ENCODE measurements around the gene MT4.
A peak's percentile ranks its signal among the peaks of the same experiment; 100 is the strongest.

Gene MT4

GRCh38 chr16:56604966-56605365 lies 40.1 kb downstream of the MT4 start:
- Histone ChIP-seq H3K27ac (no peak overlapping the region), H3K9ac (ENCODE audit: insufficient read length) (no peak overlapping the region), H3K36me3 (ENCODE audit: insufficient read depth, low read length) (no peaks in the 10 kb centered on the region), H3K4me3 (no peak overlapping the region), H3K9me3 (ENCODE audit: low read depth, low read length) (no peaks in the 10 kb centered on the region)
- TF ChIP-seq FOXP2 (optimal IDR thresholded peaks at IDR 0.05; ENCODE audit: control extremely low read depth, extremely low read length, insufficient read depth), result no peak
- no peak for TF ChIP-seq POLR2AphosphoS5 (IDR thresholded peaks at IDR 0.05; ENCODE audit: borderline replicate concordance, low read depth, low read length)
- no peak for TF ChIP-seq EZH2 (IDR thresholded peaks at IDR 0.05)
- DNase-seq (ENCODE audit: low read depth, low spot score), result no peak

- Histone ChIP-seq H3K36me3 (ENCODE audit: insufficient read depth, low read length) (no peaks in the 10 kb centered on the region), H3K9me3 (ENCODE audit: low read depth, low read length) (no peaks in the 10 kb centered on the region), H3K4me3 (no peak overlapping the region), H3K27ac (no peak overlapping the region), H3K9ac (ENCODE audit: insufficient read length) (no peak overlapping the region)
- no peak for DNase-seq (ENCODE audit: low read depth, low spot score)
- TF ChIP-seq POLR2AphosphoS5 (IDR thresholded peaks at IDR 0.05; ENCODE audit: borderline replicate concordance, low read depth, low read length), result no peak
- no peak for TF ChIP-seq EZH2 (IDR thresholded peaks at IDR 0.05)
- no peak for TF ChIP-seq FOXP2 (optimal IDR thresholded peaks at IDR 0.05; ENCODE audit: control extremely low read depth, extremely low read length, insufficient read depth)
These were observed 40.6 kb downstream of the MT4 start for GRCh38 chr16:56605475-56605874.

- no peak overlapping the region for H3K4me3 ChIP-seq
- no peak overlapping the region for H3K9ac ChIP-seq (ENCODE audit: insufficient read length)
- H3K27ac ChIP-seq, result no peak overlapping the region
- DNase-seq (ENCODE audit: low read depth, low spot score), result no peak
- no peak for TF ChIP-seq POLR2AphosphoS5 (IDR thresholded peaks at IDR 0.05; ENCODE audit: borderline replicate concordance, low read depth, low read length)
- TF ChIP-seq FOXP2 (optimal IDR thresholded peaks at IDR 0.05; ENCODE audit: control extremely low read depth, extremely low read length, insufficient read depth), result no peak
- no peak for TF ChIP-seq EZH2 (IDR thresholded peaks at IDR 0.05)
- H3K9me3 ChIP-seq (ENCODE audit: low read depth, low read length), result no peaks in the 10 kb centered on the region
- H3K36me3 ChIP-seq (ENCODE audit: insufficient read depth, low read length), result no peaks in the 10 kb centered on the region
These were observed 41.2 kb downstream of the MT4 start for GRCh38 chr16:56606071-56606475.

- TF ChIP-seq POLR2AphosphoS5 (IDR thresholded peaks at IDR 0.05; ENCODE audit: borderline replicate concordance, low read depth, low read length) (no peak), FOXP2 (optimal IDR thresholded peaks at IDR 0.05; ENCODE audit: control extremely low read depth, extremely low read length, insufficient read depth) (no peak), EZH2 (IDR thresholded peaks at IDR 0.05) (no peak)
- Histone ChIP-seq H3K27ac (no peak overlapping the region), H3K36me3 (ENCODE audit: insufficient read depth, low read length) (no peaks in the 10 kb centered on the region), H3K4me3 (no peak overlapping the region), H3K9me3 (ENCODE audit: low read depth, low read length) (no peaks in the 10 kb centered on the region), H3K9ac (ENCODE audit: insufficient read length) (no peak overlapping the region)
- no peak for DNase-seq (ENCODE audit: low read depth, low spot score)
These were observed 41.7 kb downstream of the MT4 start for GRCh38 chr16:56606476-56607108.

- TF ChIP-seq EZH2 (IDR thresholded peaks at IDR 0.05), result no peak
- no peak for TF ChIP-seq POLR2AphosphoS5 (IDR thresholded peaks at IDR 0.05; ENCODE audit: borderline replicate concordance, low read depth, low read length)
- TF ChIP-seq FOXP2 (optimal IDR thresholded peaks at IDR 0.05; ENCODE audit: control extremely low read depth, extremely low read length, insufficient read depth), result no peak
- H3K9ac ChIP-seq (ENCODE audit: insufficient read length), result no peak overlapping the region
- DNase-seq (ENCODE audit: low read depth, low spot score), result no peak
These were observed 42.3 kb downstream of the MT4 start for GRCh38 chr16:56607109-56607618.

GRCh38 chr16:56607675-56608042 lies 42.8 kb downstream of the MT4 start:
- H3K27ac ChIP-seq, result no peak overlapping the region
- DNase-seq (ENCODE audit: low read depth, low spot score), result no peak
- no peak overlapping the region for H3K9ac ChIP-seq (ENCODE audit: insufficient read length)
- H3K36me3 ChIP-seq (ENCODE audit: insufficient read depth, low read length), result no peaks in the 10 kb centered on the region
- no peak overlapping the region; the same call in 1 of the 2 replicates for H3K4me3 ChIP-seq
- H3K9me3 ChIP-seq (ENCODE audit: low read depth, low read length), result no peaks in the 10 kb centered on the region
- no peak for TF ChIP-seq FOXP2 (optimal IDR thresholded peaks at IDR 0.05; ENCODE audit: control extremely low read depth, extremely low read length, insufficient read depth)
- no peak for TF ChIP-seq POLR2AphosphoS5 (IDR thresholded peaks at IDR 0.05; ENCODE audit: borderline replicate concordance, low read depth, low read length)
- TF ChIP-seq EZH2 (IDR thresholded peaks at IDR 0.05), result no peak

More at GRCh38 chr16:56607109-56607618, 42.3 kb downstream of the MT4 start:
- no peaks in the 10 kb centered on the region for H3K36me3 ChIP-seq (ENCODE audit: insufficient read depth, low read length)
- no peak overlapping the region for H3K27ac ChIP-seq
- H3K9me3 ChIP-seq (ENCODE audit: low read depth, low read length), result no peaks in the 10 kb centered on the region
- no peak overlapping the region for H3K4me3 ChIP-seq

- H3K4me3 ChIP-seq, result peak within 1 kb of the TSS; percentile 73
- no peak within 1 kb of the TSS for H3K27ac ChIP-seq
- H3K9ac ChIP-seq (ENCODE audit: insufficient read length), result no peak within 1 kb of the TSS
- DNase-seq (ENCODE audit: low read depth, low spot score), result no peak
- no peaks in the 10 kb centered on the region for H3K36me3 ChIP-seq (ENCODE audit: insufficient read depth, low read length)
- TF ChIP-seq EZH2 (IDR thresholded peaks at IDR 0.05), result no peak
- TF ChIP-seq POLR2AphosphoS5 (IDR thresholded peaks at IDR 0.05; ENCODE audit: borderline replicate concordance, low read depth, low read length), result peak; percentile 39; the same call in 1 of the 2 replicates
- TF ChIP-seq FOXP2 (optimal IDR thresholded peaks at IDR 0.05; ENCODE audit: control extremely low read depth, extremely low read length, insufficient read depth), result no peak
- H3K9me3 ChIP-seq (ENCODE audit: low read depth, low read length), result no peaks in the 10 kb centered on the region
These were observed 43.4 kb downstream of the MT4 start, which contains the start of gene MT2A for GRCh38 chr16:56608043-56608875. TSS of gene MT2A (plus strand) at chr16:56608584. CDS start at chr16:56608656, 72 bp downstream.

- peak overlapping the region; percentile 73 for H3K4me3 ChIP-seq
- H3K36me3 ChIP-seq (ENCODE audit: insufficient read depth, low read length), result no peaks in the 10 kb centered on the region
- no peak overlapping the region for H3K9ac ChIP-seq (ENCODE audit: insufficient read length)
- TF ChIP-seq FOXP2 (optimal IDR thresholded peaks at IDR 0.05; ENCODE audit: control extremely low read depth, extremely low read length, insufficient read depth) (no peak), POLR2AphosphoS5 (IDR thresholded peaks at IDR 0.05; ENCODE audit: borderline replicate concordance, low read depth, low read length) (no peak), EZH2 (IDR thresholded peaks at IDR 0.05) (no peak)
- H3K27ac ChIP-seq, result no peak overlapping the region
- no peaks in the 10 kb centered on the region for H3K9me3 ChIP-seq (ENCODE audit: low read depth, low read length)
- DNase-seq (ENCODE audit: low read depth, low spot score), result no peak
These were observed 44.1 kb downstream of the MT4 start for GRCh38 chr16:56608876-56609462.

Data from SK-N-MC (cell line).